ENCODE measurements around the gene MTRR. TPM values are rescaled to one million over a fixed set of nuclear protein-coding genes. Genes with fewer than 3 reads are reported as not detected.

MTRR gene
- total and polyA plus RNA-seq, 2 donors (not counting 1 experiment from before 2014, with no cell fraction given): 25.5 to 67.8 TPM

GRCh38 chr5:7925961-7926695 lies 57.2 kb downstream of the MTRR start:
- ChIA-PET POLR2A (no interaction called here), CTCF (interaction anchor here (0.7 kb wide), 1 partner anchor 15 kb away, joined by 3 read pairs; no protein-coding TSS in a partner anchor)
- Mint-ChIP-seq H3K4me3 (no peak overlapping the region), H3K27ac (no peak overlapping the region), H3K27me3 (peaks cover 11% of the 10 kb centered on the region), H3K4me1 (peaks cover 1% of the 10 kb centered on the region), H3K9me3 (ENCODE audit: insufficient read depth) (no peaks in the 10 kb centered on the region)
- Histone ChIP-seq H3K4me1 (ENCODE audit: control insufficient read depth in 2 of 2, insufficient read depth in 2 of 2, low read length in 2 of 2) (no peaks in the 10 kb centered on the region), H2AFZ (ENCODE audit: insufficient read depth, low read depth, low read length, poor library complexity, severe bottlenecking) (no peak overlapping the region), H3K27ac (ENCODE audit: low read length in 2 of 2) (no peak overlapping the region), H3K79me2 (ENCODE audit: control insufficient read depth, insufficient read depth, low read length) (no peaks in the 10 kb centered on the region), H3K4me2 (replicated peaks; ENCODE audit: low read depth, low read length, poor library complexity, severe bottlenecking) (no peak overlapping the region), H3K9me3 (ENCODE audit: control extremely low read depth in 1 of 3, control insufficient read depth in 2 of 3, insufficient read depth in 1 of 3, low read length in 2 of 3) (no peaks in the 10 kb centered on the region), H4K20me1 (ENCODE audit: control insufficient read depth, insufficient read depth, low read length, poor library complexity, severe bottlenecking) (no peaks in the 10 kb centered on the region), H3K36me3 (replicated peaks in 1 of 2; ENCODE audit: control extremely low read depth in 1 of 2, control insufficient read depth in 1 of 2, extremely low read depth in 1 of 2, insufficient read depth in 2 of 2, low read length in 1 of 2) (no peaks in the 10 kb centered on the region), H3K9ac (ENCODE audit: low read length) (no peak overlapping the region), H3K27me3 (replicated peaks in 1 of 4; ENCODE audit: control extremely low read depth in 1 of 4, control insufficient read depth in 3 of 4, insufficient read depth in 4 of 4, low read length in 3 of 4) (no peaks in the 10 kb centered on the region), H3K4me3 (ENCODE audit: control extremely low read depth in 1 of 5, extremely low read depth in 1 of 5, insufficient read depth in 1 of 5, low read depth in 2 of 5, low read length in 4 of 5) (no peak overlapping the region)
- intact Hi-C loops (cut with micrococcal nuclease): no loop called here
- 76% methylated on average over 5 of the region's 7 CpGs for WGBS (ENCODE audit: insufficient coverage)
- ATAC-seq (ENCODE audit: low read depth) (no peak), DNase-seq (no peak)
- no peak for TF ChIP-seq EZH2 (IDR thresholded peaks at IDR 0.05; ENCODE audit: borderline replicate concordance, insufficient read depth, low read depth, low read length, poor library complexity, severe bottlenecking)
- TF ChIP-seq CTCF (IDR thresholded peaks at IDR 0.05): no peak

- WGBS (ENCODE audit: insufficient coverage): 80% methylated on average over 6 of the region's 6 CpGs
- intact Hi-C loops (cut with micrococcal nuclease): no loop called here
- Mint-ChIP-seq H3K27ac (no peak overlapping the region), H3K4me3 (no peak overlapping the region), H3K27me3 (peaks cover 11% of the 10 kb centered on the region), H3K4me1 (peaks cover 1% of the 10 kb centered on the region), H3K9me3 (ENCODE audit: insufficient read depth) (no peaks in the 10 kb centered on the region)
- H3K36me3 ChIP-seq (replicated peaks in 1 of 2; ENCODE audit: control extremely low read depth in 1 of 2, control insufficient read depth in 1 of 2, extremely low read depth in 1 of 2, insufficient read depth in 2 of 2, low read length in 1 of 2): no peaks in the 10 kb centered on the region
- H3K9ac ChIP-seq (ENCODE audit: low read length): no peak overlapping the region
- no peak overlapping the region for H3K4me2 ChIP-seq (replicated peaks; ENCODE audit: low read depth, low read length, poor library complexity, severe bottlenecking)
- H3K4me3 ChIP-seq (ENCODE audit: control extremely low read depth in 1 of 5, extremely low read depth in 1 of 5, insufficient read depth in 1 of 5, low read depth in 2 of 5, low read length in 4 of 5): no peak overlapping the region
- no peak overlapping the region for H2AFZ ChIP-seq (ENCODE audit: insufficient read depth, low read depth, low read length, poor library complexity, severe bottlenecking)
- DNase-seq (no peak), ATAC-seq (ENCODE audit: low read depth) (no peak)
- H3K79me2 ChIP-seq (ENCODE audit: control insufficient read depth, insufficient read depth, low read length): no peaks in the 10 kb centered on the region
- H3K9me3 ChIP-seq (ENCODE audit: control extremely low read depth in 1 of 3, control insufficient read depth in 2 of 3, insufficient read depth in 1 of 3, low read length in 2 of 3): peaks cover 0 to 2% (median 0%) of the 10 kb centered on the region in 3 donors
- TF ChIP-seq EZH2 (IDR thresholded peaks at IDR 0.05; ENCODE audit: borderline replicate concordance, insufficient read depth, low read depth, low read length, poor library complexity, severe bottlenecking) (no peak), CTCF (IDR thresholded peaks at IDR 0.05) (no peak)
- H4K20me1 ChIP-seq (ENCODE audit: control insufficient read depth, insufficient read depth, low read length, poor library complexity, severe bottlenecking): no peaks in the 10 kb centered on the region
- ChIA-PET CTCF (interaction anchor here (0.8 kb wide), 1 partner anchor 67 kb away, joined by 4 read pairs; no protein-coding TSS in a partner anchor), POLR2A (no interaction called here)
- H3K4me1 ChIP-seq (ENCODE audit: control insufficient read depth in 2 of 2, insufficient read depth in 2 of 2, low read length in 2 of 2): no peaks in the 10 kb centered on the region
- H3K27me3 ChIP-seq (replicated peaks in 1 of 4; ENCODE audit: control extremely low read depth in 1 of 4, control insufficient read depth in 3 of 4, insufficient read depth in 4 of 4, low read length in 3 of 4): no peaks in the 10 kb centered on the region
- no peak overlapping the region for H3K27ac ChIP-seq (ENCODE audit: low read length in 2 of 2)
Measured at GRCh38 chr5:7926720-7927119, 57.8 kb downstream of the MTRR start.

Measured in B cell (primary cell).